A673 (cell line): ENCODE results near the gene EVA1A. TPM values are rescaled to one million over a fixed set of nuclear protein-coding genes. Genes with fewer than 3 reads are reported as not detected.

Experiments
- BruUV-seq: library from RNA; stranded (reverse); fragments of 400-500 nt; replicated peaks from 2 replicates; lab custom pipeline; 2021; lab: Mats Ljungman, UMichigan
- CTCF ChIA-PET: fragments of 300-600 bp; sonication (Branson Sonifier 250); formaldehyde crosslinking; loops from one replicate; lab custom pipeline; 2022; ENCODE audit warnings: antibody characterized with exemption; lab: Charles Lee
- POLR2A ChIA-PET: fragments of 300-600 bp; sonication (Branson Sonifier 250); formaldehyde crosslinking; loops from one replicate; lab custom pipeline; 2022; ENCODE audit warnings: antibody characterized with exemption; ENCODE audit not compliant: low non-redundant PET; lab: Charles Lee
- DNase-seq: peaks from one replicate; pipeline ENCODE4 v3.0.0-alpha.2; 2015; ENCODE audit warnings: low spot score
- H3K27ac ChIP-seq: fragments of 200-600 bp; sonication (generic); 2 replicates; pipeline ENCODE4 v1.5.1; 2016; ENCODE audit warnings: mixed run types, low read depth, mild to moderate bottlenecking, mixed read lengths, antibody characterized with exemption, low read length; ENCODE audit not compliant: poor library complexity, severe bottlenecking
- H3K27me3 ChIP-seq: fragments of 200-600 bp; sonication (generic); replicated peaks from 2 replicates; pipeline ENCODE4 v1.6.1; 2017; ENCODE audit warnings: mixed run types, low read depth, mild to moderate bottlenecking, mixed read lengths, antibody characterized with exemption, low read length; ENCODE audit not compliant: insufficient read depth, poor library complexity
- H3K36me3 ChIP-seq: fragments of 200-600 bp; sonication (generic); 2 replicates; pipeline ENCODE4 v1.6.1; 2016; ENCODE audit warnings: mixed run types, mild to moderate bottlenecking, mixed read lengths, antibody characterized with exemption, low read length; ENCODE audit not compliant: insufficient read depth, poor library complexity, severe bottlenecking
- H3K4me1 ChIP-seq: fragments of 200-600 bp; sonication (generic); 2 replicates; pipeline ENCODE4 v1.6.1; 2017; ENCODE audit warnings: mixed run types, mild to moderate bottlenecking, mixed read lengths, antibody characterized with exemption, low read length; ENCODE audit not compliant: insufficient read depth, poor library complexity, severe bottlenecking
- H3K4me3 ChIP-seq: fragments of 200-600 bp; sonication (generic); 2 replicates; pipeline ENCODE4 v1.5.1; 2016; ENCODE audit warnings: low read depth, mixed run types, mild to moderate bottlenecking, mixed read lengths, low read length; ENCODE audit not compliant: poor library complexity, severe bottlenecking
- H3K9me3 ChIP-seq: fragments of 200-600 bp; sonication (generic); 2 replicates; pipeline ENCODE4 v1.6.1; 2016; ENCODE audit warnings: mixed run types, low read depth, mild to moderate bottlenecking, mixed read lengths, antibody characterized with exemption, low read length; ENCODE audit not compliant: poor library complexity, severe bottlenecking
- CTCF ChIP-seq: fragments of 300-800, 200-600 bp; sonication (generic); conservative IDR thresholded peaks from 2 replicates; pipeline ENCODE4 v1.5.1; 2017; ENCODE audit warnings: low read depth, mild to moderate bottlenecking, antibody characterized with exemption, low read length, moderate library complexity, mixed read lengths
- EZH2 ChIP-seq: fragments of 200-600 bp; sonication (generic); IDR thresholded peaks from 2 replicates; pipeline ENCODE4 v1.6.1; 2017; ENCODE audit warnings: borderline replicate concordance, low read depth, mild to moderate bottlenecking, mixed read lengths, antibody characterized with exemption, low read length; ENCODE audit not compliant: poor library complexity, severe bottlenecking
- intact Hi-C: fragments of 100-400 bp; cut with micrococcal nuclease; formaldehyde crosslinking; loops from one replicate; pipeline ENCODE4 v1.10.0; 2022; ENCODE audit not compliant: unreplicated experiment
- total RNA-seq: library from RNA; stranded (reverse); gene quantifications from 2 replicates; pipeline ENCODE4 v1.2.3, GENCODE V29; 2021

EVA1A gene
- total RNA-seq, 1 experiment from 2014 or later, result 4.3 TPM

GRCh38 chr2:75506101-75506697 lies 54.5 kb downstream of the EVA1A start:
- no peaks in the 10 kb centered on the region for H3K27me3 ChIP-seq
- H3K4me3 ChIP-seq, result no peak overlapping the region
- no peaks in the 10 kb centered on the region for H3K9me3 ChIP-seq
- CTCF ChIA-PET, result no interaction called here
- no peaks in the 10 kb centered on the region for H3K4me1 ChIP-seq
- no peak for TF ChIP-seq EZH2
- no peak for TF ChIP-seq CTCF
- intact Hi-C loops, result no loop called here
- DNase-seq, result no peak
- POLR2A ChIA-PET, result no interaction called here
- no peak overlapping the region for H3K27ac ChIP-seq
- no peaks in the 10 kb centered on the region for H3K36me3 ChIP-seq
- no TSS peak for BruUV-seq

GRCh38 chr2:75505012-75505411 lies 55.7 kb downstream of the EVA1A start:
- no peak overlapping the region for H3K27ac ChIP-seq
- no peak for TF ChIP-seq CTCF
- TF ChIP-seq EZH2, result no peak
- no peak for DNase-seq
- no peaks in the 10 kb centered on the region for H3K9me3 ChIP-seq
- no peaks in the 10 kb centered on the region for H3K27me3 ChIP-seq
- BruUV-seq, result no TSS peak
- no peak overlapping the region for H3K4me3 ChIP-seq
- peaks cover 4% of the 10 kb centered on the region for H3K4me1 ChIP-seq
- CTCF ChIA-PET, result no interaction called here
- POLR2A ChIA-PET, result no interaction called here
- no peaks in the 10 kb centered on the region for H3K36me3 ChIP-seq
- intact Hi-C loops, result no loop called here

- TF ChIP-seq CTCF (no peak), EZH2 (no peak)
- no peaks in the 10 kb centered on the region for H3K27me3 ChIP-seq
- H3K27ac ChIP-seq, result no peak overlapping the region
- DNase-seq, result no peak
- no peak overlapping the region for H3K4me3 ChIP-seq
- ChIA-PET CTCF (no interaction called here), POLR2A (no interaction called here)
- H3K36me3 ChIP-seq, result no peaks in the 10 kb centered on the region
- peaks cover 4% of the 10 kb centered on the region for H3K4me1 ChIP-seq
- BruUV-seq, result no TSS peak
- no peaks in the 10 kb centered on the region for H3K9me3 ChIP-seq
- intact Hi-C loops, result no loop called here
Observed at GRCh38 chr2:75503048-75503607, 57.6 kb downstream of the EVA1A start.
